Gastrocnemius medialis (tissue), 4 donors: ENCODE results near the gene TRAF3IP3.

Experiments used
- CTCF ChIP-seq, 5 experiments: fragments of 450-650 bp in 3 of 5; fragments of 200-600 bp in 2 of 5; sonication (generic) in 2 of 5; IDR thresholded peaks in 4 of 5; conservative IDR thresholded peaks in 1 of 5; 1 replicate in 4 of 5; 2 replicates in 1 of 5; pipeline ENCODE4 v1.5.1; 2016 to 2019; ENCODE audit warnings: antibody characterized with exemption in 5 of 5, mild to moderate bottlenecking in 3 of 5, moderate library complexity in 3 of 5
- POLR2A ChIP-seq, 2 donors: fragments of 450-650 bp; IDR thresholded peaks; one replicate each; pipeline ENCODE4 v1.6.1; 2017; ENCODE audit warnings: antibody characterized with exemption in 2 of 2, mild to moderate bottlenecking in 2 of 2, moderate library complexity in 2 of 2

GRCh38 chr1:209815490-209815889 is 59.6 kb downstream of the TRAF3IP3 start:
- no peak for TF ChIP-seq CTCF (IDR thresholded peaks at IDR 0.05 in 4 of 5, conservative IDR thresholded peaks at IDR 0.05 in 1 of 5)
- no peak for TF ChIP-seq POLR2A (IDR thresholded peaks at IDR 0.05)
